GM13977 (cell line): ENCODE data around the gene KRT72.

Experiments
- DNase-seq: peaks from one replicate; pipeline ENCODE4 v3.0.0; 2012; ENCODE audit warnings: low spot score
- in situ Hi-C: fragments of 300-500 bp; cut with MboI; formaldehyde crosslinking; loops from one replicate; pipeline ENCODE4 v1.12.0; 2022; ENCODE audit warnings: low sequenced_read_pairs, low pct_unique_long_range_greater_than_20kb, mixed read lengths, inconsistent platforms; ENCODE audit not compliant: unreplicated experiment
- TF ChIP-seq, protein P1 (sequence below): IDR thresholded peaks from 2 replicates; pipeline ENCODE4 v1.5.1; 2012; ENCODE audit warnings: mild to moderate bottlenecking, control low read depth; ENCODE audit not compliant: insufficient read depth; ENCODE audit errors: extremely low read depth, missing control alignments

KRT72 gene

DNA sequence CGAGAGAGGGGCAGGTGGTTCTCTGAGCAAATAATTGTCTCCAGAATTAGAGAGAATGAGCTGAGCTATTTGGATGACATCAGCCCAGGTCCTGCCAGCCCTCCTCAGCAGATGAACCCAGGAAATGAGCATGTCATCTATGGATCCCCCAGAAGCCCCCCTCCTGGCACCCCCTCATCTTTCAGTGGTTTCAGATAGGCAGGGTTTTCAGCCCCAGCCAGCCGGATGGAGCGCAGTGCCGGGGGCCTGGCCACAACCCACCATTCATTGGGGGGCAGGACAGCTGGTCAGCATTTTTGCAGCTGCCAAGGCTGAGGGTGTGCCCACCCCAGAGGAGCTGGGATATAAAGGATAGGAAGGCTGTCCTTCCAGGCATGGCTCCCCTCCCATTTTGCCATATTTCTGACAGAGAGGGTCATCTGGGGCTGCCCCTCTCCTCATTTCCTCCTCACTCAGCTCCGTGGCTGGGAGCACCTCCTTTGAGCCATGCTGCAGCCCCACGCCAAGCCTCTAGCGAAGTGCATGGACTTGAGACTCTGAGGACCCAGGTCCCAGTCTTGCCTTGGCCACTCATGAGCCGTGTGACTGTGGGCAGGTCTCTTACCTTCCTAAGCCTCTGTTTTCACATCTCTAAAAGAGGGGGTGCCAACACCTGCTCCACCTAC is 42.4 kb downstream of the KRT72 start:
- in situ Hi-C loops = no loop called here
- TF ChIP-seq, protein P1, sequence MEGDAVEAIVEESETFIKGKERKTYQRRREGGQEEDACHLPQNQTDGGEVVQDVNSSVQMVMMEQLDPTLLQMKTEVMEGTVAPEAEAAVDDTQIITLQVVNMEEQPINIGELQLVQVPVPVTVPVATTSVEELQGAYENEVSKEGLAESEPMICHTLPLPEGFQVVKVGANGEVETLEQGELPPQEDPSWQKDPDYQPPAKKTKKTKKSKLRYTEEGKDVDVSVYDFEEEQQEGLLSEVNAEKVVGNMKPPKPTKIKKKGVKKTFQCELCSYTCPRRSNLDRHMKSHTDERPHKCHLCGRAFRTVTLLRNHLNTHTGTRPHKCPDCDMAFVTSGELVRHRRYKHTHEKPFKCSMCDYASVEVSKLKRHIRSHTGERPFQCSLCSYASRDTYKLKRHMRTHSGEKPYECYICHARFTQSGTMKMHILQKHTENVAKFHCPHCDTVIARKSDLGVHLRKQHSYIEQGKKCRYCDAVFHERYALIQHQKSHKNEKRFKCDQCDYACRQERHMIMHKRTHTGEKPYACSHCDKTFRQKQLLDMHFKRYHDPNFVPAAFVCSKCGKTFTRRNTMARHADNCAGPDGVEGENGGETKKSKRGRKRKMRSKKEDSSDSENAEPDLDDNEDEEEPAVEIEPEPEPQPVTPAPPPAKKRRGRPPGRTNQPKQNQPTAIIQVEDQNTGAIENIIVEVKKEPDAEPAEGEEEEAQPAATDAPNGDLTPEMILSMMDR = no peak
- DNase-seq = no peak

DNA sequence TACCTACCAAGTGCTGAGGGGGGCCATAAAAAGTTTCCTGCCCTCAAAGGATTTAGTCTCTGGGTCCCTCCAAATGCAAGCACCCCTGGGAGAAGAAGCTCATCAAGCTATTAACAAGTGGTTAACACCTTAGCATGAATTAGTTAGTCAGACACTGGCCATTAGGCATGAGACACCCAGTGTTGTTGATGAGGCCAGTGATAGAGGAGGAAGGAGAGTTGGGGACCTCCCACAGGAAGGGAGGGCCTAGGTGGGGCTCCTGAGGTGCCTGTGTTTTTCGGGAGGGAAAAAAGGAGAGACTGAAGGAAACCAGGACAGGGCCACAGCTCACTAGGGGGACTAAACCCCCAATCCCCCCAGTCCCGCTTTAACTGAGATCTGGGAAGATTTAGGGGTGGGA is 43.8 kb downstream of the KRT72 start:
- in situ Hi-C loops = no loop called here
- no peak for DNase-seq
- TF ChIP-seq, protein P1 = no peak

DNA sequence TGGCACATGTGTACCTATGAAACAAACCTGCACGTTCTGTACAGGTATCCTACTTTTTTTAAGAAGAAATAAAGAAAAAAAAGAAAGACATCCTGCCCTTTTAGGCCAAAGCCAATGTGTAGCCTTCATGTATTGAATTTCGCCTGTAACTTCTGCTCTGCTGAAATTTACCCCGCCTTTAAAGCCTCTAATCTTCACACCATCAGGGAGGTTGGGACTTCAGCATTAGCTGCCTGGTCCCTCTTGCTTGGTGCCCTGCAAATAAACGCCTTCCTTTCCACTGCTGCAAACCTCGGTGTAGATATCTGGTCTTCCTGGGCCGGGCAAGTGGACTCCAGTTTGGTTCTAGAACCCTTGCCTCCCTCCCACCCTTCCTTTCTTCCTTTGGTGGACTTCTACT is 45.7 kb downstream of the KRT72 start:
- in situ Hi-C loops = no loop called here
- TF ChIP-seq, protein P1 = no peak
- DNase-seq = no peak

DNA sequence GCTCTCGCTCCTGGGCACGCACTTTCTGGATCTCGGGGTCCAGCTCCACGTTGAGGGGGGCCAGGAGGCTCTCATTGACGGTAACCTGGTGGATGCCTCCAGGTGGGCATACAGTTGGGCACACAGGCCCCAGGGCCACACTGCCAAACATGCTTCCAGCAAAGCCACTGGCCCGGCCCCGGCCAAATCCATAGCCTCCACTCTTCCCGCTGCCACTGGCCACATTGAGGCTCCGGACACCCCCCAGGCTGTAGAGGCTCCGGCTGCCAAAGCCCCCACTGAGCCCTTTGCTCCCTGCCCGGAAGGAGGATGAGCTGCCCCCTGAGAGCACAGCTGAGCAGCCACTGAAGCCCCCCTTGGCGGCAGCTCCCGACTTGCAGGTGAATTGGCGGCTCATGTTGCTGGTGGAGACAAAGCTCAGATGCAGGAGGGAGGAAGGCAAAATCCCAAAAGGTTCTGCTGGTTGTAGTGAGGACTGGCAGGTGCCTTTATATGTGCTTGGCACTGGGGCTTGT is 48.5 kb downstream of the KRT72 start, which contains the start of gene KRT71:
Gene KRT71 (minus strand): TSS at position 465 of the 515 bp plus-strand sequence. CDS start 68 bp downstream, at position 397.
- TF ChIP-seq, protein P1 = no peak
- in situ Hi-C loops = no loop called here

DNA sequence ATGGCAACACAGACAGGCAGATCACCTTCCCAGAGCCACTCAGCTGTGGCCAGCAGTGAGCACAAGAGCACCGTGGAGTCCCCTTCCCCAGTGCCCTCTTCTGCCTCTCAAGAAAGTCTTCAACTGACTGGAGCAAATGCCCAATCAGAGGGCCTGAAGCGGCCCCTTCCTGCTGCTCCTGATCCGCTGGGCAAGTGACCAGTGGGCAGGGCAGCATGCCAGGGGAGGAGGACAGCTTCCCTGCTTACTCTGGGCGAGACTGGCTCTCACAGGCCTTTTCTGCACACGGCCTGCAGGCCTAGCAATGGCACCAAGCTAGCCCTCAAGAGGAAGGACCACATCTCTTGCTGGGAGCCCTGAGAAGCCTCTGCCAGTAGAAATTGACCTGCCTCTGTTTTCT is 49.2 kb downstream of the KRT72 start:
- no peak for DNase-seq
- in situ Hi-C loops = no loop called here
- TF ChIP-seq, protein P1 = no peak

More for the DNA sequence above, 48.5 kb downstream of the KRT72 start, which contains the start of gene KRT71:
- DNase-seq = no peak

DNA sequence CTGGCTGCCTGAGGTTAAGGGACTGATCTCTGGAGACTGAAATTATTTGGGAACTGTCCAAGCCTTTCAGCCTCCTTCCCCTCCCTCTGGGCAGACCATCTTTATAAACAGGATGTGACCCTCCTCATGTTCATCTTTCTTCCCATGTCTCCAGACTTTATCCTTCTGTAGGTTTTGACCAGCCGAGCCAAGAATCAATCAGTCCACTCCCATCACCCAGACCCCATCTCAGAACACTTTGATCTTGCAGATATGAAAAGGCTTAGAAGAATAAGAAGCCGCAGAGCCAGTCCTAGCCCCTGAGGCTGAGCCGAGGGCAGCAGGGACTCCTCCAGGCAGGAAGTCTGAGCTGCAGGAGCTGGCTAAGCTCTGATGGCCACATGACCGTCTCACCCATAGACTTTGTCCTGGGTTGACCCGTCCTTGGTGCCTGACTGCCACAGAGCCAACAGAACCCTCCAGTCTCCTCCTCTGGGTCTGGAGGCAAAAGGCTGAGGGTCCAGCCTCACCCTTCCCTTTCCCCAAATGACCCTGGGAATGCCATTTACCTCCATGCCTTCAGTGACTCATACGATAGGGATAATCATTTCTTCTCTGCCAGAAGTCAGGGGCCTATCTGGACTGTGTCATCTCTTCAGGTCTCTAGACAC is 49.9 kb downstream of the KRT72 start:
- no peak for DNase-seq
- in situ Hi-C loops = no loop called here
- TF ChIP-seq, protein P1 = no peak
